ENCODE measurements around the gene GABBR2. TPM values are rescaled to one million over a fixed set of nuclear protein-coding genes. Genes with fewer than 3 reads are reported as not detected.

GABBR2 gene
- total RNA-seq, 1 donor from 2014 or later = 0.84 TPM

DNA sequence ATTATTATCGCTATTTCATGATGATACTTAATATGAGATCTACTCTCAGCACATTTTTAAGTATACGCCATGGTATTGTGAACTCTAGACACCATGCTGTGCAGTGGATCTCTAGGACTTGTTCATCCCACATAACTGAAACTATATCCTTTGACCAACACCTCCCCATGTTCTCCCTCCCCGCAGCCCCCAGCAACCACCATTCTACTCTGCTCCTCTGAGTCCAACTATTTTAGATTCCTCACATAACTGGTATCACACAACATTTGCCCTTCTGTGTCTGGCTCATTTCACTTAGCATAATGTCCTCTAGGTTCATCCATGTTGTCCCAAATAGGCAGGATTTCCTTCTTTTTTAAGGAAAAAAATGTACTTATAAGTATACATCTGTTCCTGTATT is 446.7 kb downstream of the GABBR2 start:
- no peak overlapping the region for H3K27ac ChIP-seq

DNA sequence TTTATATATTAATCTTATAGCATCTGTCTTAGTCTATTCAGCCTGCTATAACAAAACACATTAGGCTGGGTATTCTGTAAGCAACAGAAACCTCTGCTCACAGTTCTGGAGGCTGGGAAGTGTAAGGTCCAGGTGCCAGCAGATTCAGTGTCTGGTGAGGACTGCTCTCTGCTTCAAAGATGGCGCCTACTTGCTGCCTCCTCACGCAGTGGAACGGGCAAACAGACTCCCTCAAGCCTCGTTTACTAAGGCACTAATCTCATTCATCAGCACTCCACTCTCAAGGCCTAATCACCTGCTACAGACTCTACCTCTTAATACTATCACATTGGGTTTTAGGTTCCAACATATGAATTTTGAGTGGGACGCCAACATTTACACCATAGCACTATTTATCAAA is 448.1 kb downstream of the GABBR2 start:
- Histone ChIP-seq H3K4me3 (no peak overlapping the region), H3K9me3 (no peaks in the 10 kb centered on the region), H3K27me3 (no peaks in the 10 kb centered on the region), H3K4me1 (peaks cover 7% of the 10 kb centered on the region), H3K36me3 (no peaks in the 10 kb centered on the region), H3K27ac (no peak overlapping the region)
- DNase-seq = no peak
- no peak for ATAC-seq
- intact Hi-C loops (cut with DNase I) = loop anchor here (5.0 kb wide), 1 partner anchor 53 kb away; no protein-coding TSS in a partner anchor
- TF ChIP-seq, protein P1, sequence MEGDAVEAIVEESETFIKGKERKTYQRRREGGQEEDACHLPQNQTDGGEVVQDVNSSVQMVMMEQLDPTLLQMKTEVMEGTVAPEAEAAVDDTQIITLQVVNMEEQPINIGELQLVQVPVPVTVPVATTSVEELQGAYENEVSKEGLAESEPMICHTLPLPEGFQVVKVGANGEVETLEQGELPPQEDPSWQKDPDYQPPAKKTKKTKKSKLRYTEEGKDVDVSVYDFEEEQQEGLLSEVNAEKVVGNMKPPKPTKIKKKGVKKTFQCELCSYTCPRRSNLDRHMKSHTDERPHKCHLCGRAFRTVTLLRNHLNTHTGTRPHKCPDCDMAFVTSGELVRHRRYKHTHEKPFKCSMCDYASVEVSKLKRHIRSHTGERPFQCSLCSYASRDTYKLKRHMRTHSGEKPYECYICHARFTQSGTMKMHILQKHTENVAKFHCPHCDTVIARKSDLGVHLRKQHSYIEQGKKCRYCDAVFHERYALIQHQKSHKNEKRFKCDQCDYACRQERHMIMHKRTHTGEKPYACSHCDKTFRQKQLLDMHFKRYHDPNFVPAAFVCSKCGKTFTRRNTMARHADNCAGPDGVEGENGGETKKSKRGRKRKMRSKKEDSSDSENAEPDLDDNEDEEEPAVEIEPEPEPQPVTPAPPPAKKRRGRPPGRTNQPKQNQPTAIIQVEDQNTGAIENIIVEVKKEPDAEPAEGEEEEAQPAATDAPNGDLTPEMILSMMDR (IDR thresholded peaks at IDR 0.05) = no peak

More for the DNA sequence above, 446.7 kb downstream of the GABBR2 start:
- H3K4me1 ChIP-seq = no peaks in the 10 kb centered on the region
- no peaks in the 10 kb centered on the region for H3K9me3 ChIP-seq
- H3K27me3 ChIP-seq = no peaks in the 10 kb centered on the region
- no peaks in the 10 kb centered on the region for H3K36me3 ChIP-seq
- intact Hi-C loops (cut with DNase I) = loop anchor here (5.0 kb wide), 1 partner anchor 55 kb away; no protein-coding TSS in a partner anchor
- TF ChIP-seq, protein P1 (IDR thresholded peaks at IDR 0.05) = no peak
- ATAC-seq (no peak), DNase-seq (no peak)
- no peak overlapping the region for H3K4me3 ChIP-seq

DNA sequence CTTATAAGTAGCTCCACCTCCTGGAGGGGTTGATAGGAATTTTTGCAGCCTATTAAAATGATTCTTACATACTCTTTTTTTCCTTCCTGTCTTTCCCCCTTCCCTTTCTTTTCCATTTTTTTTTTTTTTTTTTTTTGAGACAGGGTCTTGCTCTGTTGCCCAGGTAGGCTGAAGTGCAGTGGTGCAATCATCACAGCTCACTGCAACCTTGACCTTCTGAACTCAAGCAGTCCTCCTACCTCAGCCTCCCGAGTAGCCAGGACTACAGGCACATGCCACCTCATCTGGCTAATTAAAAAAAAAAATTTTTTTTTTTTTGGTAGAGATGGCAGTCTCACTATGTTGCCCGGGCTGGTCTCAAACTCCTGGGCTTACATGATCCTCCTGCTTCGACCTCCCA is 448.9 kb downstream of the GABBR2 start:
- intact Hi-C loops (cut with DNase I) = loop anchor here (5.0 to 10.0 kb wide), 2 partner anchors 52 to 185 kb away; no protein-coding TSS in a partner anchor
- ATAC-seq (no peak), DNase-seq (no peak)
- TF ChIP-seq, protein P1 (IDR thresholded peaks at IDR 0.05) = no peak
- Histone ChIP-seq H3K27ac (no peak overlapping the region), H3K9me3 (no peaks in the 10 kb centered on the region), H3K27me3 (no peaks in the 10 kb centered on the region), H3K36me3 (no peaks in the 10 kb centered on the region), H3K4me1 (peaks cover 8% of the 10 kb centered on the region), H3K4me3 (no peak overlapping the region)

DNA sequence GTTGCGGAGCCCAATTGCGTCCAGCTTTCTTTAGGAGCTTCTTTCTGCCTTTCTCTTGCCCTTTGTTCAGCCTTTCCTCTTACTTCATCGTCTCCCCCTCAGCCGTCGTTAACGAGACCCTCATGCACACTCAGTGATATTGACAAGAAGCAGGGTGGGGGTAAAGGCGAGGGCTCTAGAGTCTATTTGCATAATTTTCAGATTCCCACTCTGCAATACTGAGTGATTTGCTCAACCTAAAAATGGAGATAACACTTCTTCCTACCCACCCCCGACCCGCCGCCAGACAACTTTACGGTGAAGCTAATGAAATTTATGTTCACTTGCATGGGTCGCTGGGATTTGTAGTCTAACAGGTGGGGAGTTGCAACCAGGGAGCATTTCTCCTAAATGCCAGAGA is 452.0 kb downstream of the GABBR2 start:
- DNase-seq = peak; percentile 51
- Histone ChIP-seq H3K27ac (peak overlapping the region; percentile 99), H3K36me3 (peaks cover under 1% of the 10 kb centered on the region), H3K4me1 (peaks cover 22% of the 10 kb centered on the region), H3K9me3 (no peaks in the 10 kb centered on the region), H3K27me3 (no peaks in the 10 kb centered on the region), H3K4me3 (peak overlapping the region; percentile 90)
- intact Hi-C loops (cut with DNase I) = loop anchor here (10.0 kb wide), 1 partner anchor 182 kb away; no protein-coding TSS in a partner anchor
- TF ChIP-seq, protein P1 (IDR thresholded peaks at IDR 0.05) = no peak
- ATAC-seq = no peak

DNA sequence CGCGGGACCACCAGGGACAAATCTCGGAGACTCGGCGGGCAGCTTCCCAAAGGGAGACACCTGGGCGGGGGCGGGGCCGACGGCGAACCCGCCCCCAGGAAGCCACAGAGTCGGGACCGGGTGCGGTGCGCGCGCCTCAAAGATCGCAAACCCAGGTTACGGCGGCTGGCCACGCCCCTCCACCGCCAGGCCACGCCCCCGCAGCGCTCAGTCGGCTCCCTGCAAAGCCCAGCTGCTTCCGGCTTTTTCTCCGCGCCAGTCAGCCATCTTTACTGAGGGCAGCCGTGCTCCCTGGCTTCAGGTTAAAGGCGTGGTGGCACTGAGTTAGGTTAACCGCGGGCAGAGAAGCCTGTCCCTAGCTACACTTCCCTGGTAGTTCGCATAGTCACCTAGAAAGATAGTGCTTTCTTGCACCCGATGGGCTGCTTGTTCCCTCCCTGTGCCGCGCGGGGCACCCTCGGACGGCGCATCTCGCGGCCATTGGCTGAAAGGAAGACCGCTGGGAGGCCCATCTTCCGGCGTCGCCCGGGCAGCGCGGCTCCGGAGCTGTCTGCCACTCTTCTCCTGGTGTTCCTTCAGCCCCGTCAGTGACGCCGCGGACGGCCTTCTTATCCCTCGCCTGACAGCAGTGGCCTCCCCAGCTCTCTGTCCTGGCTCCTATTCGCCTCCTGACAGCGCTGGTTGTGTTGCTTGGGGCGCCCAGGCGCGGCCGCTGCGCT is 453.0 kb downstream of the GABBR2 start, which contains the start of gene TBC1D2:
Gene TBC1D2 (minus strand): TSS at position 72 of the 719 bp plus-strand sequence. CDS start 108 bp downstream, outside the sequence.
- Histone ChIP-seq H3K4me3 (peak within 1 kb of the TSS; percentile 90), H3K27me3 (no peaks in the 10 kb centered on the region), H3K36me3 (peaks cover 5% of the 10 kb centered on the region), H3K9me3 (no peaks in the 10 kb centered on the region), H3K4me1 (peaks cover 33% of the 10 kb centered on the region), H3K27ac (peak within 1 kb of the TSS; percentile 99)
- DNase-seq = peak; percentile 98
- intact Hi-C loops (cut with DNase I) = loop anchor here (10.0 kb wide), 1 partner anchor 181 kb away; no protein-coding TSS in a partner anchor
- TF ChIP-seq, protein P1 (IDR thresholded peaks at IDR 0.05) = peak; percentile 26
- ATAC-seq = peak; percentile 95
